ENCODE measurements around the gene NDC1.

The NDC1 gene

DNA sequence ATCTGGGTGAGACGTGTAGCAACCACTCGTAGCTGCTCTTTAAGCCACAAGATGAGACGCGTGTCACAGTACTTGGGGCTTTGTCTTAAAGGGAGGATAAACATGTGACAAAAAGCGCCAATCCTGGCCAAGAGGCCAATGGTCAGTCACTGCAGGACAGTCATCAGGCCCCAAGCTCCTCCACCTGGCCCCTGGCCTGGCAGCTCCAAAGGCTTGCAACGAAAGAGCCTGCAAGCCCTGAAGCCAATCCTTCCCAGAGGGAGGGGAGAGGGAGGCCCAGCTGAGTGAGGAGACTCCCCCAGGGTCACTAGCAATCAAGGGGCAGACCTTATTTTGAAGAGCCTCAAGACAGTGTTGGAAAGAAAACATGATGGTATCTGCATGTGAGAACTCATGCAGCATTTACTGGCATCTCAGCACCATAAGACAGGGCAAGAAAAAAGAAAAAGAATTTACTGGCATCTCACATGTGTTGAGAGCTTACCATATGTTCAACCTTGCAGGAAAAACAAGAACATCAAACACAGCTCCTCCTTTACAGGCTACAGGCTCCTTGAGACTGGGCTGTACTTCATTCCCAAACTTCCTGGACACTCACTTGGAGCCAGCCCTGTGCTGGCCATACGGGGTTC, 110.5 kb downstream of the NDC1 start:
- no peak for DNase-seq (ENCODE audit: low read depth, low spot score)
- ChIA-PET CTCF (interaction anchor here (0.9 to 3.6 kb wide), 3 partner anchors 12 to 242 kb away, joined by 3 to 19 read pairs (median 7); no protein-coding TSS in a partner anchor), POLR2A (no interaction called here)
- TF ChIP-seq, protein P1, sequence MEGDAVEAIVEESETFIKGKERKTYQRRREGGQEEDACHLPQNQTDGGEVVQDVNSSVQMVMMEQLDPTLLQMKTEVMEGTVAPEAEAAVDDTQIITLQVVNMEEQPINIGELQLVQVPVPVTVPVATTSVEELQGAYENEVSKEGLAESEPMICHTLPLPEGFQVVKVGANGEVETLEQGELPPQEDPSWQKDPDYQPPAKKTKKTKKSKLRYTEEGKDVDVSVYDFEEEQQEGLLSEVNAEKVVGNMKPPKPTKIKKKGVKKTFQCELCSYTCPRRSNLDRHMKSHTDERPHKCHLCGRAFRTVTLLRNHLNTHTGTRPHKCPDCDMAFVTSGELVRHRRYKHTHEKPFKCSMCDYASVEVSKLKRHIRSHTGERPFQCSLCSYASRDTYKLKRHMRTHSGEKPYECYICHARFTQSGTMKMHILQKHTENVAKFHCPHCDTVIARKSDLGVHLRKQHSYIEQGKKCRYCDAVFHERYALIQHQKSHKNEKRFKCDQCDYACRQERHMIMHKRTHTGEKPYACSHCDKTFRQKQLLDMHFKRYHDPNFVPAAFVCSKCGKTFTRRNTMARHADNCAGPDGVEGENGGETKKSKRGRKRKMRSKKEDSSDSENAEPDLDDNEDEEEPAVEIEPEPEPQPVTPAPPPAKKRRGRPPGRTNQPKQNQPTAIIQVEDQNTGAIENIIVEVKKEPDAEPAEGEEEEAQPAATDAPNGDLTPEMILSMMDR (IDR thresholded peaks at IDR 0.05; ENCODE audit: insufficient read depth, low read length, missing control alignments), result no peak
- no peak overlapping the region for H3K4me3 ChIP-seq (ENCODE audit: low read depth, low read length)

DNA sequence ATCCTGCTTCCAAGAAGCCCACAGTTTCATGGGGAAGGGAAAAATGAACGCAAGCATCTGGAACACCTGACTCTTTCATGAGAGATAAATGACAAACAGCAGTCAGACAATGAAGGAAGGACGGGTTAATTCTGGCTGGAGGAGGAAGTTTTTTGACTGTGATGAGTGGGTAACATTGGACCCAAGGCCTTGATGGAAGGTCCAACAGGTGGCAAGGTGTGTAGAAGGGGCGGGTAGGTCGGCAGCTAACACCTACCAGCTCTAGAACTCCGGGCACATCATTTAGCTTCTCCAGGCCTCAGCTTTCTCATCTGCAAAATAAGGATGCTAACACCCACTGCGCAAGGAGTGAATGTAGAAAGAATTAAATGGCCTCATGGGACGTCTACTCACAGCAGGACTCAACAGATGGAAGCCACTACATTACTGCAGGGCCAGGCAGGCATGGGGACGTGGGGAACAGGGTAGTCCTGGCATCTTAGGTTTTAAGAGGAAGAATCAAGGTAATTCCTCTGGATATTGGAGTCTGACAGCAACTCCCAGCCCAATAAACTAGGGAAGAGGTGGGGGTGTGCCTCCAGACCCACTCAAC, 112.0 kb downstream of the NDC1 start:
- H3K4me3 ChIP-seq (ENCODE audit: low read depth, low read length), result no peak overlapping the region
- DNase-seq (ENCODE audit: low read depth, low spot score), result no peak
- ChIA-PET CTCF (interaction anchor here (3.6 kb wide), 1 partner anchor 10 kb away, joined by 19 read pairs; no protein-coding TSS in a partner anchor), POLR2A (no interaction called here)
- TF ChIP-seq, protein P1 (IDR thresholded peaks at IDR 0.05; ENCODE audit: insufficient read depth, low read length, missing control alignments), result no peak

DNA sequence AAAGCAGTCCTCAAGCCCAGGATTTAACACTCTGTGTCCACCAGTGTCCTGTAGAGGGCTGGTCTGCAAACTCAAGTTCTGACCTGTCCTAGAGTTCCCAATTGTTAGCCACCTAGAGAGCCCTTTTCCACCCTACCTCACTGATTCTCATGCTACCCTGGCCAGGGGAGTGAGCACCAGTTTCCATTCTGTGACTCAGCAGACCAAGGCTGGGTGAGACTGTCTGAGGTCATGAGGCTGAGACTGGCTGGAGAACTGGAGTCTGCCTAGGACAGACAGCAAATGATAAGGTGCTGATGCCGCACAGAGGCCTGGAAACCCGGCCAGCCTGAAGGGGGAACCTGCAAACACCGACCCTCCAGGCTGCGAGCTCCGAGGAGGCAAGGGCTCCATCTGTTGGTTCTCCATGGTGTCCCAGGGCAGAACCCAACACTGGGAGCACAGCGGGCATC, 112.8 kb downstream of the NDC1 start:
- no peak for DNase-seq (ENCODE audit: low read depth, low spot score)
- POLR2A ChIA-PET, result no interaction called here
- CTCF ChIA-PET, result interaction anchor here (1.5 to 2.0 kb wide), 2 partner anchors 9 to 12 kb away, joined by 5 to 11 read pairs; no protein-coding TSS in a partner anchor
- TF ChIP-seq, protein P1 (IDR thresholded peaks at IDR 0.05; ENCODE audit: insufficient read depth, low read length, missing control alignments), result no peak
- no peak overlapping the region for H3K4me3 ChIP-seq (ENCODE audit: low read depth, low read length)

DNA sequence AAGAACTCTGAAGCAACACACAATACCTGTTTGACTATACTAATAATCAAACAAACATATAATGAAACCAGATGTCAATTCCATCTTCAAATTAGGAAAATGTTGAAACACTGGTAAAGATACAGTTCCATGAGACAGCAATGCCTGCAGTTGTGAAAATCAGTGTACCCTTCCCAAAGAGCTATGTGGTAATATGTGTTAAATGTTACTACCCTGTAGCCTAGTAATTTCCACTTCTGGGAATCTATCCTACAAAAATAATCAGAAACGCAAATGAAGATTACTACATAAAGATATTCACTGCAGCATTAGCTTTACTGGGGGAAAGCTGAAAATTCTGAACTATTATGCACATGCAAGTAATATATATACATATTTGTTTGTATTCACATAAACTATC, 116.1 kb downstream of the NDC1 start:
- TF ChIP-seq, protein P1 (IDR thresholded peaks at IDR 0.05; ENCODE audit: insufficient read depth, low read length, missing control alignments), result no peak
- ChIA-PET POLR2A (no interaction called here), CTCF (interaction anchor here (0.8 to 1.3 kb wide), 3 partner anchors 8 to 236 kb away, joined by 3 to 6 read pairs (median 3); no protein-coding TSS in a partner anchor)
- no peak overlapping the region for H3K4me3 ChIP-seq (ENCODE audit: low read depth, low read length)
- no peak for DNase-seq (ENCODE audit: low read depth, low spot score)

DNA sequence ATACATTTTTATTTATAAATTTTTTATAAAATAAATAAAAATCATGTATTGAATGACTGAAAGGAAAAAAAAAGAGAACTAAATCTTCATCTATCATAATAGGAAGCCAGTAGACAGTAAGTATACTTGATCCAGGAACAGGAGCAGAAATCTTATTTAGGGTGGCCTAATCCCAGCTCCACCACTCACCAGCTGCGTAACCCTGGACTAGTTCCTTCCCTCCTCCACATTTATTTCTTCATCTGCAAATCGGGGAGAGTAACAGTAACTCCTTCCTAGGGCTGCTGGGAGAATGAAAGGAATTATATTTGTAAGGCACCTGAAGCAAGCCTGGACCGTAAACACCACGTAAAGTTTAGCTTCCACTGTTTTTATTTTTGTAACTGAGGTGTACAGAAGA, 117.0 kb downstream of the NDC1 start:
- TF ChIP-seq, protein P1 (IDR thresholded peaks at IDR 0.05; ENCODE audit: insufficient read depth, low read length, missing control alignments), result no peak
- DNase-seq (ENCODE audit: low read depth, low spot score), result no peak
- ChIA-PET POLR2A (no interaction called here), CTCF (interaction anchor here (0.6 to 1.3 kb wide), 3 partner anchors 9 to 235 kb away, joined by 3 to 6 read pairs (median 3); no protein-coding TSS in a partner anchor)
- H3K4me3 ChIP-seq (ENCODE audit: low read depth, low read length), result no peak overlapping the region

DNA sequence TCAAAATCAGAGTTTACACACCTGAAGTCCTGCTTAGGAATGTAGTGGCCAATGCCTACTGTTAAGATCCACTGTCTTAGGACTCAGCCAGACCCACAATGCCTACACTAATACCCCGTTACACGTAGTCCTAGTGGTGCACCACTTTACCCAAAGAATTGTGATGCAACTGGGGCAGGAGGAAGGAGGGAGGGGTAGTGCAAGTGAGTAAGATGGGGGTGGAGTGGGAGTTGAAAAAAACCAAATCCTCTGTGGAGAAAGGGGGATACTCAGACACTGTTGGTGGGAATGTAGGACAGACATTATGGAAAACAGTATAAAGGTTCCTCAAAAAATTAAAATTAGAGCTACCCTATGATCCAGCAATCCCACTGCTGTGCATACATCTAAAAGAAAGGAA, 118.6 kb downstream of the NDC1 start:
- CTCF ChIA-PET, result interaction anchor here (0.9 to 1.2 kb wide), 2 partner anchors 35 to 106 kb away, joined by 3 read pairs; no protein-coding TSS in a partner anchor
- TF ChIP-seq, protein P1 (IDR thresholded peaks at IDR 0.05; ENCODE audit: insufficient read depth, low read length, missing control alignments), result no peak
- no peak overlapping the region for H3K4me3 ChIP-seq (ENCODE audit: low read depth, low read length)
- no peak for DNase-seq (ENCODE audit: low read depth, low spot score)
- POLR2A ChIA-PET, result no interaction called here

Data from AG04449 (cell line).